Stimulated activated CD4-positive, alpha-beta T cell treated with anti-CD3 and anti-CD28 coated beads, Interleukin-1b, Interleukin-23, amount 100 ng/mL, for 24 hours (primary cell): ENCODE results near the gene TGM5.
A peak's percentile ranks its signal among the peaks of the same experiment; 100 is the strongest.
"Not testable (repeated sequence)": the region's sequence is repeated elsewhere in the genome, so short reads cannot be mapped to it uniquely, and the experiment has no call there.

Experiments
- DNase-seq, 4 experiments: peaks; one replicate each; pipeline ENCODE4 v3.0.0-alpha.2; 2020; ENCODE audit warnings: low read depth in 4 of 4, low spot score in 1 of 4

The TGM5 gene

GRCh38 chr15:43266834-43267233, at the start of gene TGM5:
TSS of gene TGM5 (minus strand) at chr15:43266928. CDS start at chr15:43266849, 79 bp downstream.
- no peak for DNase-seq

GRCh38 chr15:43314171-43314570, 47.4 kb upstream of the TGM5 start:
- DNase-seq, result no peak

- DNase-seq, result no peak
Observed at GRCh38 chr15:43312378-43312777, 45.6 kb upstream of the TGM5 start.

- no peak for DNase-seq
Observed at GRCh38 chr15:43302205-43302817, 35.6 kb upstream of the TGM5 start, which contains the start of gene TGM7. TSS of gene TGM7 (minus strand) at chr15:43302255.

- DNase-seq, result no peak
Observed at GRCh38 chr15:43299884-43300283, 33.2 kb upstream of the TGM5 start.

- no peak for DNase-seq
Observed at GRCh38 chr15:43299411-43299810, 32.7 kb upstream of the TGM5 start.

- DNase-seq, result no peak
Observed at GRCh38 chr15:43294091-43294706, 27.5 kb upstream of the TGM5 start.

GRCh38 chr15:43293432-43293831, 26.7 kb upstream of the TGM5 start:
- DNase-seq, result no peak

- no peak for DNase-seq
Observed at GRCh38 chr15:43292375-43293078, 25.8 kb upstream of the TGM5 start.

- DNase-seq, result not testable (repeated sequence)
Observed at GRCh38 chr15:43289656-43290055, 22.9 kb upstream of the TGM5 start.

- DNase-seq, result no peak
Observed at GRCh38 chr15:43287254-43287653, 20.5 kb upstream of the TGM5 start.

- no peak for DNase-seq
Observed at GRCh38 chr15:43286074-43286473, 19.3 kb upstream of the TGM5 start.

- peak; percentile 20 to 40 (median 24) for DNase-seq
Observed at GRCh38 chr15:43285609-43286037, 18.9 kb upstream of the TGM5 start.

GRCh38 chr15:43283526-43283925, 16.8 kb upstream of the TGM5 start:
- DNase-seq, result no peak

GRCh38 chr15:43281926-43282602, 15.3 kb upstream of the TGM5 start:
- DNase-seq, result no peak

- no peak for DNase-seq
Observed at GRCh38 chr15:43280996-43281395, 14.3 kb upstream of the TGM5 start.

GRCh38 chr15:43279496-43279895, 12.8 kb upstream of the TGM5 start:
- no peak for DNase-seq

- DNase-seq, result no peak
Observed at GRCh38 chr15:43278869-43279268, 12.1 kb upstream of the TGM5 start.

- DNase-seq, result no peak
Observed at GRCh38 chr15:43277901-43278300, 11.2 kb upstream of the TGM5 start.

GRCh38 chr15:43277231-43277823, 10.6 kb upstream of the TGM5 start:
- DNase-seq, result no peak

- DNase-seq, result no peak
Observed at GRCh38 chr15:43276563-43277200, 10.0 kb upstream of the TGM5 start.
